GM19467 (cell line): ENCODE results near the gene BICC1.

ENCODE experiments used
- ATAC-seq: cut with Tn5 transposase; IDR thresholded peaks from one replicate; pipeline ENCODE4 v1.9.1; 2021; ENCODE audit warnings: mild to moderate bottlenecking, moderate library complexity; ENCODE audit not compliant: unreplicated experiment

BICC1 gene

DNA sequence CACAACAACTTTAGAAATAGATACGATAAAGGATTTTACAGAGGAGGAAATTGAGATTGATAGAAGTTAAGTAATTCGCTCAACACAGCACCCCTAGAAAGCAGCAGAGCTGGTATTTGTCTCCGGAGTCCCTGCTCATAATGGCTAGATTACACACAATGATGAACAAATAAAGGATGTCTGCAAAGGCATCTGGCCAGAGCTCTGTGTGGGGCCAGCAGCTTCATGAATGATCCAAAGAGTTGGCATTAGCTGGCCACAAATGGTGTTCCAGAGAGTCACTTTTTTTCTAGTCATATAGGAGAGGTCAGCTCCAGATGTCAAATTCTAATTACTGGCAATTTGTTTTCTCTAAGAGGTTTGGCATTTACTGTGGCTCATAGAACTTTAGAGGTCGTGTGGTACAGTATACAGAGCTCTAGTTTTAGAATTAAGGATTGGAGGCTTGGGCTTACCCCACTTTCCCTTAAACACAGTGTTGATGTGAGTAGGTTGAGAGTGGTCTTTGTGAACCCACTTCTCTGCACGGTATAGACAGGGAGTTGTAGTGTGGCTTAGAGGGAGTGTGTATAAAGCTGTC lies 186.2 kb downstream of the BICC1 start:
- no peak for ATAC-seq

DNA sequence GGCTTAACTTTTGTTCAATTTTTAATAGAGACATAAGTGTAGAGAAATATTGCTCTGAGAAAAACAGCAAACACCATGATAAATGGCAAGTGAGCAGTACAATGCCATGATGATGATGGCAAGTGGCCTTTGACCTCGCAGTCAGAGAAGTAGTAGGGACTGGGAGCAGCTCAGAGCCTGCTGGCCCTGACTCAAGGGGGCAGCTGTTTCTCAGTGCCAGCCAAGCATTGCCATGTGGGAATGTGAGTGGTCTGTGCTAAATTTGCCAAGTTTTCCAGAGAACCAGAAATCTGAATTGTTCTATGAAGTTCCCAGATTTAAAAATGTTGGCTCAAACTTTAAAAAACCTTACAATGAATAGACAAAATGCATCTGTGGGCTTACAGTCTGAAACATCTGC lies 187.9 kb downstream of the BICC1 start:
- no peak for ATAC-seq

DNA sequence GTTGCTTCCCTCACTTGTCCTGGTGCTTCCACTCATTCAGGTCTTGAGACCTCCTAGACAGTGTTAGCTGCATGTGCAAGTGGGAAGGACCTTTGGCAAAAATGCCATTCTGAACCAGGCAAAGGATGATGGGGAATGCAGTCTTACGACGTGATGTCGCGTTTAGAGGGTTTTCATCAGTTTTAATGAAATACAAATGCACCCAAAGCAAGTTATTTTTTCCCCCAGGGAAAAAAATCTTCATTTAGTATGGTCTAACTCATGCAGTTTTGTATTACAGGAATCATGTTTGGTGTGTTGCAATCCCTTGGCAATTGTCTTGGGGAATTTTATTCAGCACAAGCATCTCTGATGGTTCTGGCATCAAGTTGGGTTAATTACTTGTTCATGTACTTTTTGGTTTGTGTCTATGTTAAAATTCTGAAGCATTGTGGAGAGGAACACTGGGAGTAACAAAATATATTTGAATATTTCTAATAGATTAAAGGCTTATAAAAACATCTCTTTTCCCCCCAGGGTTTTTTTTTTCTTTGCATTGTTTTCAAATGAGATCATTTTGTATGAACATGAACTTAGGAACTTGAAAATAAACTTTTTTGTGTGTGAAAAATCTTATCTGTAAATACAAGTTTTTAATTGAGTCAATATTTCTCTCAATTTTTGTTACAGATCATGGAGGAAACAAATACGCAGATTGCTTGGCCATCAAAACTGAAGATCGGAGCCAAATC lies 188.9 kb downstream of the BICC1 start:
- ATAC-seq = no peak

DNA sequence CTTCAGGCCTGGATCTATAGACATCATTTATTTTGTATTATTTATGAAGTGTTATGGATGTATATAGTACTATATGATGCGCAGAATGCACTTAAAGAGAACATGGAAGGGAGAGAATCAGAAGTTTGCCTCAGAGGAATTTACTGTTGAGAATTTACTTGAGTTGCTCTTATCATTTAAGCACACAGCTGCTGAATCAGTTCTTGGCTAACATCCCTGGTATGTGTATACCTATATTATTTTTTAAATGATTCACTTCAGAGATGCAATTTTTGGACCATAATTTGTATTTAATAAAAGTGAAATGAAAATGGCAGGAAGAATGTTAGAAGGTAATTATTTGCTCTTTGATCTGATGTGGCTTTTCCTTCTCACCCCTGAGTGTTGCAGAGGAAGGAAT lies 191.6 kb downstream of the BICC1 start:
- ATAC-seq = no peak

DNA sequence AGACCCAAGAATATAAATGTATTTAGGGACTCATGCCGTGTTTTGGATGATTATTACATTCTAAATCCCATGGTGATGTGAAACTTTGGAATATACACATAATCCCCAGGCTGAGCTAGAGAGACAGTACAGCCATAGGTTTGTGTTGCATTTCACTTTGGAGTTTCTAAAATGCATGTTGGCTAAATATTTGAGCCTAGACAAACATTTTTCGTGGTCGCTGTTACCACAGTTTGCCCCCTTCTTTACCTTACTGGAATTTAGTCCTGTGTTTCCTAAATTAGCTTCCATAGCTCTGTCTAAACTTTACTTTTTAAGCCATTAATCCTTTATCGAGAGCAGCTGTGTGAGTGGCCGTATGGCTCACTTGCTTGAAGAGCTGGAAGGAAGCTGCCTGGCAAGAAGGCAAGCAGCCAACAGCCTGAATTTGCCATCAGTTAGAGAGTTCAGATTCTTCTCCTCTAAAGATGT lies 192.0 kb downstream of the BICC1 start:
- no peak for ATAC-seq

DNA sequence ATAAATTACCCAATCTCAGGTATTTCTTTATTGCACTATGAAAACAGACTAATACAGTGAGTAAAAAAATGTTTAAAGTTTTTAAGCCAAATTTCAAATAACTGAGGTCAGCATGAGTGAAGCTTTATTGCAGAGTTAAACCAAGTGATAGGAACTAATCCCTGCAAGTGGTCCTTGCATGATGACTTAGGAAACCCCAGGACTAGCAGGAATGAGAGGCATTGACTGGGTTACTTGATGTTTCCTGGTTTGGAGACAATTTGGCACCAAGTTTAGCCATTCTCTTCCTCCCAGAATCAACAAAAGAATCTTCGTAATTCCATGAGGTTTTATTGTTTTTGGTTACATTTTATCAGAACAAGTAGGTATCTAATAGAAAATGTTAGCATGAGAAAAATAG lies 194.2 kb downstream of the BICC1 start:
- ATAC-seq = no peak

DNA sequence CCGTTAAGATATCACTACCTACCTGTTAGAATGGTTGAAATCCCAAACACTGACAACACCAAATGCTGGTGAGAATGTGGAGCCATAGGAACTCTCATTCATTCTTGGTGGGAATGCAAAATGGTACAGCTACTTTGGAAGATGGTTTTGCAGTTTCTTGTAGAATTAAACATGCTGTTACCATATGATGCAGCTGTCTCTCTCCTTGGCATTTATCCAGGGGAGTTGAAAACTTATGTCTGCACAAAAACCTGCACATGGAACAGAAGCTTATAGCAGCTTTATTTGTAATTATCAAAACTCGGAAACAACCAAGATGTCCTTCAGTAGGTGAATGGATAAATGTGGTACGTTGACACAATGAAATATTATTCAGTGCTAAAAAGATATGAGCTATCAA lies 199.5 kb downstream of the BICC1 start:
- no peak for ATAC-seq

DNA sequence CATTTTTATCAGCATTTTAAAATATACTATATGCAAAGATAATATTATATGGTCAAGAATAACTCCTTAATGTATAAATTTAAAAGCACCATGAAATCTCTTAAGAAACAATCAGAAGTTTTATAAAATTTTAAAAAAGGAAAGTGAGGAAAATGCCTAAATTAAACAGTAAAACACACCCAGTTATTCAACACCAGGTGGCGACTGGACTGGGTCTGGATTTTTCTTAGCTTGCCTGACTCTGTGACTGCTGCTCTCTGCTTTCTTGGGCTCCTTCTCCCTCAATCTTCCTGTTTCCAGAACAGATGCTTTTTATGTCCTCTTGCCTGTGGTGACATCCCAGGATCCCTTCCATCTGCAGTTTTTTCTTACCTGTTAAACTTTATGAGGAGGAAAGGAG lies 200.3 kb downstream of the BICC1 start:
- no peak for ATAC-seq

DNA sequence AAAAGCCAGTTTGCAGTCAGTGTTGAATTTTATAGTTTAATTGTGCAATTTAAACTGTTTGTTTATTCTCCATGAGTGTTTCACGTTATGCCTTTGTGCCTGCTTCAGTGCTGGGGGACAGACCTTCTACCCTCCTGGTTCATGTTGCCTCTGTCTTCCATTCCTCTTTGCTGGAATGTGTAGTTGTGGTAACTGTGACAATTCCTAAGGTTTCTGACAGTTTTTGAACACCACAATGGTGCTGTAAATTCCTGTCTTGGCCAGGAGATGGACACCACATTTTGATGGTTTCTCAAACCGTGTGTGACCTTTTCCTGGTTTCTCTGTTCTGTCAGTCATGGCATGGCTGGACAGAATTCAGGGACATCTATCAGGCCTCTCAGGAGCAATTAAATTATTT lies 201.7 kb downstream of the BICC1 start:
- no peak for ATAC-seq

DNA sequence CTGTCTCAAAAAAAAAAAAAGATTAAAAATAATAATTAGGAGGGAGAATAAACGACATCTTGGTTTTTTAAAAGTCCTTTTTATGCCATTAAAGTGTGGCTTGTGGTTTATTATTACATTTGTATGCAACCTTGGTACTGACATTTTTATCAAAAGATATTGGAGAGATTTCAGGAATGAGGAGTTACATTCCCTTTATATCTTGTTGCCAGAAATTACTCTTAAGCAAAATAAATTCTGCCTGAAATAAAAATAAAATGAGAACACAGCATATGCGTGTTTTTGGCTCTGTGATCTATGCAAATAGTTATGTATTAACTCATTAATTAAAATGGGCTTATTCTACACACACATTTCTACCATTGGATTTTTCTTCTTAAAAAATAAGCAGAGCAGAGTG lies 202.4 kb downstream of the BICC1 start:
- no peak for ATAC-seq

DNA sequence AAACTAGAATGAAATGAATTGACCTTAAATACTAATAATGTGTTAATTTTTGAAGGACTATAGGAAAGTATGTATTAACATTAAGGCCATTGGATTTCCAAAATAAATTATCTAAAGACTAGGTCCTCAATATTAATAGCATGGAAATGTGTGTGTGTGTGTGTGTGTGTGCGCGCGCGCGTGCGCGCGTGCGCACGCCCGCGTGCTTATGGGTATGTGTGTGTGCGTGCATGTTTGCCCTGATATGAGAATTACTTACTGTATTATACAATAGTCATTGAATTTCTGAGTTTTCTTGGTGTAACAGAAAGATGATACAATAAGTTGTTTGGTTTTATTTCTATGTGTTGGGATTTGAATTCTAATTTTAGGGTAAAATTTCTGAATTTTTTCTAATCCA lies 205.9 kb downstream of the BICC1 start:
- no peak for ATAC-seq

DNA sequence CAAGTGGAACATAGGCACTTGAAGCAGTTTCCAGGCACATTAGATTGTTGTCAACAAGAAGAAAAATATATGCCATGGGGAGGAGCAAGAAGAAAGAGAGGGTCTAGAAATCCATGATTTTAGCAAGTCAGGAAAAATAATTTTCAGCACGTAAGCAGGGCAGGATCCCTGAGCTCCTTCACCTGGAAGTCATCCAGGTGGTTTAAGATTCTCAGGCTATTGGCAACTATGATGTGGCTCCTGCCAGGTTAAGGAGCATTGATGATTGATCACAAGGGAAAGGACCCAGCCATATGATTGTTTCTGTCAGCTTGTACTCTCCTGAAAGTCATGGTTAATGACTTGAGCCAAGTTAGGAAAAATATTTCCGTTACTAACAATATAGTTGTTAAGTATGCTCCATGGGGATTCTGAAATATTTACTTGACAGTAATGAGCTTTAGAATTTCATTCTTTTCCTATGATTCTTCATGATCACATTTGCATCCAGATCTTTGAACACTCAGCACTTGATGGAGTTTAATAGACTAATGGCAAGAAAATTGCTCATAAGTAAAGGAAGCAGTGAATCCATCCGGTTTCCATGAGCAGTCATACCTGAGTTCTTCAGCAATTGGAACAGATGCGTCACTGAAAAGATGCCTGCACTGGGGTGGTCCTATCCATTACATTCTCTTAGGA lies 209.1 kb downstream of the BICC1 start:
- ATAC-seq = no peak

DNA sequence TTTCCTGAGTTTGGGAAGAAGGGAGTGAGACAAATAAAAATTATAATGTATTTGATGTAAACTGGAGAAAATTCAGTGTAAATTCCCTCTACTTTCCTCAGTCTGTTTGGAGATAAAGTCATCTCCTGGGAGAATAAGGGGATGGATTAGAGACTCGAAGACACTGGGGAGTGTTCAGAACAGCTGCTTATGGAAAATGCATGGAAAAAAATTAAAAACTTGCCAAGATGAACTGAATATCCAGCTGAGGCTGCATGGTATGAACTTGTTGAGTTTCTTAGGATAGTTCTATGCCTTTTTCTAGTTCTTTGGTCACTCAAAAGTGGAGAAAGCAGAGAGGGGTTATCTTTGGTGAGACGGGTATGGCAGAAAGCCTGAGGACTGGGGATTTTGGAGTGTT lies 210.5 kb downstream of the BICC1 start:
- no peak for ATAC-seq

DNA sequence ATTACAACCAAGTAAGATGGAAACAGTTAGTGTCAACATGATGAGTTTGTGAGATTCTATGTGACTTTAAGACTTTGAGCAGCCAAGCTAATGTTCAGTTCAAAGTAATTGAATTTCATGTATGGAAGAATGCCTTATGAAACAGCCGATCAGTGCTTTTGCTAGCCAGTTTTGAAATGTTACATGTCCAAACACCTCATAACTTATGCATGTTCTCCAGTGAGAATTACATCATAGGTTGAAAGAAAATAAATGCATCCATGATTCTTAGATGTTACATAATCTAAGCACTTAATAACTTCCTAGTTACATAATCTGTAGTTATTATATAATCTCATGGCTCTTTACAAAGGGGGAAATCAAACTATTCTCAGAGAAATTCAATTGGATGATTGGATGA lies 211.3 kb downstream of the BICC1 start:
- no peak for ATAC-seq

DNA sequence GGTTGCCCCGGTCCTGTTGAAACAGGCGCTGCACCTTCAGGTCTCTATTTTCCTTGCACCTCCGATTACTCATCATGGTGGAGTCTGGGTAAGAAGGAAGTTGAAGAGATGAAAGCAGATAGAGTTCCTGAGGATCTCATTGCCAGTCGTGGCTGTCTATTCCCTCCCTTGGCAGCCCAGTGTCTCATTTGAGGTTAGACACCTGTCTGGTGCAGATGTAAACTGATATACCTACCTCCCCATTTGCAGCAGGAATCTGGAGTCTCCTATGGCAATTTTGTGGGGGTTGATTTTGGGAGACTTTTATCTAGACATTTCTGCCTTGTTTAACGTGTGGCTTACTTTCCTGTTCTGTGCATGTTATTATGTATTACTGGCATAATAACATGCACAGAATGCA lies 212.1 kb downstream of the BICC1 start:
- ATAC-seq = no peak

DNA sequence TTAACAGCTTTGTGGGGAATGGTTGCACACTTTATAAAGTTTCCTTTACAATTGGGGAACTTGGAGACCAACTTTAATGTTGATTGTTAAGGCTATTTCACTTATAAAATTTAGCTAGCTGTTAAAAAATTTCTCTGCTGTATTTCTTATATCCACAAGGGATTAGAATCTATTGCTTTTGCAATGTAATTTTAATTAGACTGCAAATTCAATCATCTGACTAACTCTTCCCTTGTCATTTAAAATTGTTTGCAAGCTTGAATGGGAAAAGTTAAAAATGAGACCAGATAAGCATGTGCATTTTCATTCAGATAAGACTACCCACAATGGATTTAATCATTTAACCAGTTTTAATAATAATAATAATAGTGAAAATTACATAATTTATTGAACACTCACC lies 213.2 kb downstream of the BICC1 start:
- no peak for ATAC-seq

DNA sequence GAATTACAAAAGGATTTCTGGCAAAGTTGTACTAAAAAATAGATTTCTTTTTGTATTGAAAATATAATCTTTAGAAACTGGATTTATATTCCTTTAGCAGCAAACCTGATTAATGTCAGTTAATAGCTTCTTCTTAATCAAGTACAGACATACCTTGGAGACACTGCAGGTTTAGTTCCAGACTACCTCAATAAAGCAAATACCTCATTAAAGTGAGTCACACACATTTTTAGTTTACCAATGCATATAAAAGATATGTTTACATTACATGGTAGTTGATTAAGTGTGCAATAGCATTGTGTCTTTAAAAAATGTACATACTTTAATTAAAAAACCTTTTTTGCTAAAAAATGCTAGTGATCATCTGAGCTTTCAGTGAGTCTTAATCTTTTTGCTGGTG lies 215.0 kb downstream of the BICC1 start:
- ATAC-seq = no peak

DNA sequence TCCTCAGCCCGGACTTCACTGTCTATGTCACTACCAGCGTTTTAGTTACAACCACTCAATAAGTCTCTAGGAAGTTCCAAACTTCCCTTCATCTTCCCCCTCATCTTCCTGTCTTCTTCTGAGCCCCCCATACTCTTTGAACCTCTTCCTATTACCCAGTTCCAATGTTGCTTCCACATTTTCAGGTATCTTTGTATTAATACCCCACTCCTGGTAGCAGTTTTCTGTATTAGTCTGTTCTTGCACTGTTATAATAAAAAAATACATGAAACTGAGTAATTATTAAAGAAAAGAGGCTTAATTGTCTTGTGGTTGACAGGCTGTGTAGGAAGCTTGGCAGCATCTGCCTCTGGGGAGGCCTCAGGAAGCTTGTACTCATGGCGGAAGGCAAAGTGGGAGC lies 218.6 kb downstream of the BICC1 start:
- ATAC-seq = no peak

DNA sequence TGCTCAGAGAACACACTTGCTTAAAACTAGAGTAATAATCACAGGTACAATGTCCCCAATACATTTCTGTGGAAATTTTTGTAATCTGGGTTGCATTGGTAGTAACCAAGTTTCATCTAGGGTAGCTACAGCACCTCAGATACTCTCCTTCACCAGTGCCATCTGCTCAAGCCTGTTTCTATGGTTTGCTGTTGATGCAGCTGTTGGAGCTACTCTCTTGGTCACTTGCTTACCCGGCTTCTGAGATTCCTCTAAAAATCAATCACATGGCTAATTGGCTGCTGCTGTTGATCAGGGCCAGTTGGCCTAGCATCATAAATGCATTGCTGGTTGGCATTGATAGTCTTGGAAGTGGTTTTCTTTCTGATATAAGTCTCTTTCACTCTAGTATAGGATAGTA lies 220.8 kb downstream of the BICC1 start:
- no peak for ATAC-seq

DNA sequence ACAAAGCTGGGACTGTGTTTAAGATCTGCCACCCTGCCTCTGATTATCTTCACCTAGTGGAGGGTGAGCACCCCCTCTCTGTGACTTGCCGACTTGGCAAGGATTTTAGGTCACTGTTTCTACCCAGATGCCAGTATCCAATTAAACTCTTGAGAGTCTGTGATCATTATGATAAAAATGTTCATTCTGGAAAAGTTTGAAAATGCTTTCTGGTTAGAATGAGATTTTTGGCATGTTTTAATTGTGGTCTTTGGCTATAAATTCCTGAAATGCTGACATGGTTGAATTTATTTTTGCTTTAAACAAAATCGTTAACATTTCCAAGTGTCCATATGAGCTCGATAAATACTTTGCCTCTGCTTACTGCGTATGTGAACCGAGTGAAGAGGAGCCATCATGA lies 221.4 kb downstream of the BICC1 start:
- ATAC-seq = no peak

DNA sequence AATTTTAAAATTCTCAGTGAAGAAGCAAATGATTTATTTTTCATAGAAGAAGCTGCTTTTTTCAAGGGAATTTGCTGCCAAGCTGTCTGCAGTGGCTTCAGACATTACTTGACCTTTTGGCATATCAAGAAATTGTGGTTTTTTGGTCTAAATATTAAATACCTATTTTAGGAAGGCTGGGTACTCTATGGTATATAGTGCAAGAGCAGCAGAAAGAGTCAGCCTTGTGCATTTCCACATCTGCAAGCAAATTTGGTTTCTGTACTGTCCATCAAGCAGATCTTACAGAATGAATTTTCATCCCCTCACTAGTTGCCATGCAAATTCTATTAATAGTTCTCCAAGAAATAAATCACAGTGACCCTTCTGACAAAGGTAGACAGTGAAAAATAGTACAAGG lies 222.0 kb downstream of the BICC1 start:
- no peak for ATAC-seq

DNA sequence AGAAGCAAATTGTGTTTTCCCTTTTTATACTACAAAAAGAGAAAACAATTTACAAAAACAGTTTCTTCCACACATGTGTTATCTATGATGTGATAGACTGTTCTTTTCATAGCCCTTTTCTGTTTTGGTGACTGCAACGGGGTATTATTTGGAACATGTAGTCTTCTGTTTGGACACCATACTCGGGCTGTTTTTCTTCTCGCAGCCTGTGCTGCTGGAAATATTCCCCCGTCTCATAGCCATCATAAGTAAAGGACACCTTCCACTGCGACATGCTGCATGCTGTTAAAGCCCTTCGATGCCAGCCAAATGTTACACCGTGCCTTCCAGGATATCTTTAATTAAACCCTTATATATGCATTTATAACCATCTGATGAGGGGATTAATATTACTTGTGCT lies 222.4 kb downstream of the BICC1 start:
- ATAC-seq = no peak
